ENCODE measurements around the gene RPGRIP1L. TPM values are rescaled to one million over a fixed set of nuclear protein-coding genes. Genes with fewer than 3 reads are reported as not detected.

Gene RPGRIP1L
- total and polyA plus RNA-seq, 2 of the 13 experiments (the other 11 are each of a cell fraction or from before 2014, with no cell fraction given) = 5.0 to 13.5 TPM

DNA sequence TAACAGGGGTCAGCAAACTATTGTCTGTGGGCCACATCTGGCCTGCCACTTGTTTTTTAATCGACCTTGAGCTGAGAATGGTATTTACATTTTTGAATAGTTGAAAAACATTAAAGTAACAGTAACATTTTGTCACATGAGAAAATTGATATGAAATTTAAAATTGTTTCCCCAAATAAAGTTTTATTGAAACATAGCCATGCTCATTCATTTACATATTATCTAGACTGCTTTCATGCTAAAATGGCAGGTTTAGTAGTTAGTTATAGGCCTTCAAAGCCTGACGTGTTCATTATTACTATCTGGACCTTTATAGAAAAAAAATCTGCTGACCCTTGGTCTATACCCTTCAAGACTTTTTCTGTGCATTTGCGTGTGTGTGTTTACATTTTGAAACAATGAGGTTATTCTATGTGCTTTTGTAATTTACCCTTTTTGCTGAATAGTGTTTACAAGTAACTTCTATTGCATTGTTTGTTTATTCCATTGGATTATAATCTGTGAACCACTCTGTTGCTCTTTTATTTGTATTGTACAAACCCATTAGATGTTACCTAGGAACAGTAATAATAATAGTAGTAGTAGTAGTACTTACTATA, 37.4 kb upstream of the RPGRIP1L start:
- in situ Hi-C loops (cut with HindIII; ENCODE audit: extremely low pct_ligation_motif_present, low pct_unique_long_range_greater_than_20kb) = no loop called here
- no peaks in the 10 kb centered on the region for H3K9me3 ChIP-seq (ENCODE audit: low read length)
- no TSS peak for BruUV-seq (replicated peaks)
- peak overlapping the region; percentile 25 for H3K27ac ChIP-seq (ENCODE audit: extremely low read length, insufficient read depth, low read length)
- ChIA-PET CTCF (ENCODE audit: low intra/inter-chr PET ratio, low total read pairs) (no interaction called here), POLR2A (no interaction called here)
- intact Hi-C loops (cut with micrococcal nuclease; ENCODE audit: unreplicated experiment) = no loop called here
- H3K4me3 ChIP-seq (replicated peaks in 1 of 3; ENCODE audit: insufficient read depth in 1 of 3, low read depth in 2 of 3, low read length in 3 of 3) = no peak overlapping the region
- peak; percentile 24 for DNase-seq (ENCODE audit: low spot score)
- peaks cover 19% of the 10 kb centered on the region for H3K79me2 ChIP-seq (ENCODE audit: insufficient read depth, low read length)
- H3K27me3 ChIP-seq (ENCODE audit: control insufficient read depth in 1 of 2, insufficient read depth in 2 of 2, low read length in 2 of 2) = no peaks in the 10 kb centered on the region
- no peak overlapping the region for H2AFZ ChIP-seq (ENCODE audit: low read length)
- no peak for ATAC-seq
- H3K36me3 ChIP-seq (replicated peaks in 1 of 2; ENCODE audit: control insufficient read depth in 1 of 2, insufficient read depth in 2 of 2, low read length in 2 of 2) = no peaks in the 10 kb centered on the region
- no peak for FAIRE-seq
- 36% methylated on average over 3 of the region's 3 CpGs for WGBS (ENCODE audit: low lambda C conversion rate)
- H4K20me1 ChIP-seq (ENCODE audit: insufficient read depth, low read length) = no peaks in the 10 kb centered on the region
- peaks cover 47% of the 10 kb centered on the region for H3K4me1 ChIP-seq (ENCODE audit: insufficient read depth, low read length)
- H3K9ac ChIP-seq (ENCODE audit: insufficient read depth, low read depth, low read length) = no peak overlapping the region
- H3K4me2 ChIP-seq (ENCODE audit: low read depth, low read length) = peak overlapping the region; percentile 9; the same call in 1 of the 2 replicates
- TF ChIP-seq HNF4A (CRISPR knock-in tag; IDR thresholded peaks at IDR 0.05) = peak; percentile 15; the same call in 1 of the 2 replicates
- peak; percentile 44 for TF ChIP-seq MAFF (IDR thresholded peaks at IDR 0.05; ENCODE audit: low read depth, low read length)
- TF ChIP-seq, protein P1, sequence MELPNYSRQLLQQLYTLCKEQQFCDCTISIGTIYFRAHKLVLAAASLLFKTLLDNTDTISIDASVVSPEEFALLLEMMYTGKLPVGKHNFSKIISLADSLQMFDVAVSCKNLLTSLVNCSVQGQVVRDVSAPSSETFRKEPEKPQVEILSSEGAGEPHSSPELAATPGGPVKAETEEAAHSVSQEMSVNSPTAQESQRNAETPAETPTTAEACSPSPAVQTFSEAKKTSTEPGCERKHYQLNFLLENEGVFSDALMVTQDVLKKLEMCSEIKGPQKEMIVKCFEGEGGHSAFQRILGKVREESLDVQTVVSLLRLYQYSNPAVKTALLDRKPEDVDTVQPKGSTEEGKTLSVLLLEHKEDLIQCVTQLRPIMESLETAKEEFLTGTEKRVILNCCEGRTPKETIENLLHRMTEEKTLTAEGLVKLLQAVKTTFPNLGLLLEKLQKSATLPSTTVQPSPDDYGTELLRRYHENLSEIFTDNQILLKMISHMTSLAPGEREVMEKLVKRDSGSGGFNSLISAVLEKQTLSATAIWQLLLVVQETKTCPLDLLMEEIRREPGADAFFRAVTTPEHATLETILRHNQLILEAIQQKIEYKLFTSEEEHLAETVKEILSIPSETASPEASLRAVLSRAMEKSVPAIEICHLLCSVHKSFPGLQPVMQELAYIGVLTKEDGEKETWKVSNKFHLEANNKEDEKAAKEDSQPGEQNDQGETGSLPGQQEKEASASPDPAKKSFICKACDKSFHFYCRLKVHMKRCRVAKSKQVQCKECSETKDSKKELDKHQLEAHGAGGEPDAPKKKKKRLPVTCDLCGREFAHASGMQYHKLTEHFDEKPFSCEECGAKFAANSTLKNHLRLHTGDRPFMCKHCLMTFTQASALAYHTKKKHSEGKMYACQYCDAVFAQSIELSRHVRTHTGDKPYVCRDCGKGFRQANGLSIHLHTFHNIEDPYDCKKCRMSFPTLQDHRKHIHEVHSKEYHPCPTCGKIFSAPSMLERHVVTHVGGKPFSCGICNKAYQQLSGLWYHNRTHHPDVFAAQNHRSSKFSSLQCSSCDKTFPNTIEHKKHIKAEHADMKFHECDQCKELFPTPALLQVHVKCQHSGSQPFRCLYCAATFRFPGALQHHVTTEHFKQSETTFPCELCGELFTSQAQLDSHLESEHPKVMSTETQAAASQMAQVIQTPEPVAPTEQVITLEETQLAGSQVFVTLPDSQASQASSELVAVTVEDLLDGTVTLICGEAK (IDR thresholded peaks at IDR 0.05) = peak; percentile 90
- TF ChIP-seq, protein P1 (CRISPR knock-in tag; IDR thresholded peaks at IDR 0.05) = peak; percentile 94; the same call in 1 of the 2 replicates
- TF ChIP-seq MTF1 (CRISPR knock-in tag; IDR thresholded peaks at IDR 0.05) = no peak
- no peak for TF ChIP-seq SOX6 (IDR thresholded peaks at IDR 0.05)
- TF ChIP-seq SOX6 (CRISPR knock-in tag; IDR thresholded peaks at IDR 0.05) = peak; percentile 63; the same call in 1 of the 2 replicates
- peak; percentile 38; the same call in 1 of the 2 replicates for TF ChIP-seq NCOR1 (IDR thresholded peaks at IDR 0.05; ENCODE audit: borderline replicate concordance, low read length)
- no peak; the same call in 1 of the 2 replicates for TF ChIP-seq SOX13 (IDR thresholded peaks at IDR 0.05)
- peak in 1 of 2 experiments; percentile 60; a peak in 1 of 4 replicates for TF ChIP-seq SOX13 (CRISPR knock-in tag; conservative IDR thresholded peaks at IDR 0.05 in 1 of 2, IDR thresholded peaks at IDR 0.05 in 1 of 2)
- TF ChIP-seq, protein P2, sequence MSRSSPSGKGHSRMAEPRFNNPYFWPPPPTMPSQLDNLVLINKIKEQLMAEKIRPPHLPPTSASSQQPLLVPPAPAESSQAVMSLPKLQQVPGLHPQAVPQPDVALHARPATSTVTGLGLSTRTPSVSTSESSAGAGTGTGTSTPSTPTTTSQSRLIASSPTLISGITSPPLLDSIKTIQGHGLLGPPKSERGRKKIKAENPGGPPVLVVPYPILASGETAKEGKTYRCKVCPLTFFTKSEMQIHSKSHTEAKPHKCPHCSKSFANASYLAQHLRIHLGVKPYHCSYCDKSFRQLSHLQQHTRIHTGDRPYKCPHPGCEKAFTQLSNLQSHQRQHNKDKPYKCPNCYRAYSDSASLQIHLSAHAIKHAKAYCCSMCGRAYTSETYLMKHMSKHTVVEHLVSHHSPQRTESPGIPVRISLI (CRISPR knock-in tag; IDR thresholded peaks at IDR 0.05; ENCODE audit: borderline replicate concordance) = peak; percentile 54; the same call in 1 of the 2 replicates
- TF ChIP-seq ASH2L (IDR thresholded peaks at IDR 0.05; ENCODE audit: insufficient read length, low read depth, low read length) = peak; percentile 43
- TF ChIP-seq ZNF20 (CRISPR knock-in tag; IDR thresholded peaks at IDR 0.05) = no peak
- TF ChIP-seq EP300 (IDR thresholded peaks at IDR 0.05; ENCODE audit: low read depth in 2 of 2, low read length in 2 of 2) = peak in 1 of 2 experiments; percentile 14; a peak in 1 of 4 replicates
- no peak for TF ChIP-seq EP300 (CRISPR knock-in tag; IDR thresholded peaks at IDR 0.05; ENCODE audit: borderline replicate concordance)
